ENCODE results near the gene ZFP57. TPM values are rescaled to one million over a fixed set of nuclear protein-coding genes. Genes with fewer than 3 reads are reported as not detected.

Gene ZFP57
- total RNA-seq, 1 experiment from 2014 or later, result 6.4 TPM

- Mint-ChIP-seq H3K27ac (no peak overlapping the region), H3K4me1 (peaks cover 5% of the 10 kb centered on the region), H3K9me3 (no peaks in the 10 kb centered on the region), H3K36me3 (no peaks in the 10 kb centered on the region), H3K4me3 (no peak overlapping the region), H3K27me3 (ENCODE audit: low read depth) (peaks cover 25% of the 10 kb centered on the region)
- TF ChIP-seq SMAD4 (CRISPR knock-in tag; IDR thresholded peaks at IDR 0.05) (no peak), IRF1 (CRISPR knock-in tag; IDR thresholded peaks at IDR 0.05) (no peak), TCF7 (CRISPR knock-in tag; IDR thresholded peaks at IDR 0.05; ENCODE audit: low read depth) (no peak), ZNF281 (CRISPR knock-in tag; IDR thresholded peaks at IDR 0.05) (no peak), E2F1 (CRISPR knock-in tag; IDR thresholded peaks at IDR 0.05) (no peak), STAT6 (CRISPR knock-in tag; conservative IDR thresholded peaks at IDR 0.05; ENCODE audit: low read depth) (no peak), CTCF (IDR thresholded peaks at IDR 0.05) (no peak), ATF3 (CRISPR knock-in tag; conservative IDR thresholded peaks at IDR 0.05) (no peak), ATF2 (CRISPR knock-in tag; IDR thresholded peaks at IDR 0.05; ENCODE audit: borderline replicate concordance, low read depth) (no peak), ATF6 (CRISPR knock-in tag; IDR thresholded peaks at IDR 0.05) (no peak), ELF4 (CRISPR knock-in tag; IDR thresholded peaks at IDR 0.05; ENCODE audit: low read depth) (no peak), ZMAT4 (CRISPR knock-in tag; IDR thresholded peaks at IDR 0.05) (no peak), USF2 (CRISPR knock-in tag; IDR thresholded peaks at IDR 0.05) (no peak), ZNF317 (CRISPR knock-in tag; IDR thresholded peaks at IDR 0.05; ENCODE audit: borderline replicate concordance, low read depth) (no peak), ZNF263 (CRISPR knock-in tag; IDR thresholded peaks at IDR 0.05; ENCODE audit: low read depth) (no peak)
- ChIA-PET CTCF (interaction anchor here (1.3 to 2.1 kb wide), 3 partner anchors 11 to 59 kb away, joined by 4 to 7 read pairs (median 6); no protein-coding TSS in a partner anchor), POLR2A (no interaction called here)
- ATAC-seq (no peak), DNase-seq (ENCODE audit: low spot score) (no peak)
Measured at GRCh38 chr6:29709188-29709587, 28.2 kb upstream of the ZFP57 start.

All from WTC11 (cell line).